ENCODE results near the gene EHD2. TPM values are rescaled to one million over a fixed set of nuclear protein-coding genes. Genes with fewer than 3 reads are reported as not detected.
"Not testable (repeated sequence)": the region's sequence is repeated elsewhere in the genome, so short reads cannot be mapped to it uniquely, and the experiment has no call there.

EHD2 gene
- total and polyA plus RNA-seq, 2 of the 13 experiments (the other 11 are each of a cell fraction or from before 2014, with no cell fraction given), result 0.09 to 0.28 TPM

DNA sequence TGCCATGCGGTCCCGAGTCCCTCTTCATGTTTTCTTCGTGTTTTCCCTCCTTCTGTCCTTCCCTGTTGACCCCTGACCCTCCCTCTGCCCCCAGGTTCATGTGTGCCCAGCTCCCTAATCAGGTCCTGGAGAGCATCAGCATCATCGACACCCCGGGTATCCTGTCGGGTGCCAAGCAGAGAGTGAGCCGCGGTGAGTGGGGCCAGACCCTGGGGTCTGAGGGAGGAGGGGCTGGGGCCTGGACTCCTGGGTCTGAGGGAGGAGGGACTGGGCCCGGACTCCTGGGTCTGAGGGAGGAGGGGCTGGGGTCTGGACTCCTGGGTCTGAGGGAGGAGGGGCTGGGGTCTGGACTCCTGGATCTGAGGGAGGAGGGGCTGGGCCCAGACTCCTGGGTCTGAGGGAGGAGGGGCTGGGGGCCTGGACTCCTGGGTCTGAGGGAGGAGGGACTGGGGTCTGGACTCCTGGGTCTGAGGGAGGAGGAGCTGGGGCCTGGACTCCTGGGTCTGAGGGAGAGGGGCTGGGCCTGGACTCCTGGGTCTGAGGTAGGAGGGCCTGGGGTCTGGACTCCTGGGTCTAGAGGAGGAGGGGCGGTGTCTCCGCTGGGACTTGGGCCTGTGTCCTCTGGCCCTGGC lies 5.3 kb downstream of the EHD2 start:
- H3K79me2 ChIP-seq (ENCODE audit: insufficient read depth, low read length); intact Hi-C loops (cut with micrococcal nuclease; ENCODE audit: unreplicated experiment); H3K27ac ChIP-seq (ENCODE audit: extremely low read length, insufficient read depth, low read length); H3K36me3 ChIP-seq (replicated peaks in 1 of 2; ENCODE audit: control insufficient read depth in 1 of 2, insufficient read depth in 2 of 2, low read length in 2 of 2); BruUV-seq (replicated peaks); CTCF ChIA-PET (ENCODE audit: low intra/inter-chr PET ratio, low total read pairs); DNase-seq (ENCODE audit: low spot score); H4K20me1 ChIP-seq (ENCODE audit: insufficient read depth, low read length); ATAC-seq; in situ Hi-C loops (cut with HindIII; ENCODE audit: extremely low pct_ligation_motif_present, low pct_unique_long_range_greater_than_20kb); FAIRE-seq; H3K9me3 ChIP-seq (ENCODE audit: low read length); H2AFZ ChIP-seq (ENCODE audit: low read length); TF ChIP-seq ATF7 (IDR thresholded peaks at IDR 0.05): not testable (repeated sequence)
- 42% methylated on average over 9 of the region's 11 CpGs for WGBS (ENCODE audit: low lambda C conversion rate)
- POLR2A ChIA-PET, result interaction anchor here (0.9 kb wide), 1 partner anchor 25 kb away, joined by 4 read pairs; no protein-coding TSS in a partner anchor
- peaks cover 0 to 13% of the 10 kb centered on the region in 2 experiments; a peak in 4 of 5 replicates for H3K27me3 ChIP-seq (ENCODE audit: control insufficient read depth in 1 of 2, insufficient read depth in 2 of 2, low read length in 2 of 2)
- TF ChIP-seq ZSCAN22 (CRISPR knock-in tag; IDR thresholded peaks at IDR 0.05) (peak; percentile 97), ZNF263 (CRISPR knock-in tag; IDR thresholded peaks at IDR 0.05) (peak; percentile 43; the same call in 1 of the 2 replicates), ATF7 (CRISPR knock-in tag; IDR thresholded peaks at IDR 0.05) (0 out of 2 replicates have a peak, but pooled peaks have one; percentile 20), HNF1B (CRISPR knock-in tag; IDR thresholded peaks at IDR 0.05) (0 out of 2 replicates have a peak, but pooled peaks have one; percentile 44), ZNF563 (CRISPR knock-in tag; IDR thresholded peaks at IDR 0.05) (0 out of 2 replicates have a peak, but pooled peaks have one; percentile 26)
- H3K4me1 ChIP-seq (ENCODE audit: insufficient read depth, low read length), result peaks cover 54% of the 10 kb centered on the region
- peak overlapping the region; percentile 71 for H3K4me2 ChIP-seq (ENCODE audit: low read depth, low read length)
- H3K4me3 ChIP-seq (replicated peaks in 1 of 3; ENCODE audit: insufficient read depth in 1 of 3, low read depth in 2 of 3, low read length in 3 of 3), result peak overlapping the region in 2 of 3 experiments; percentile 51 to 68; a peak in 3 of 6 replicates
- H3K9ac ChIP-seq (ENCODE audit: insufficient read depth, low read depth, low read length), result peak overlapping the region; percentile 50; the same call in 1 of the 2 replicates

Measured in HepG2 (cell line).